ENCODE results near the gene NDRG3.
A peak's percentile ranks its signal among the peaks of the same experiment; 100 is the strongest.

The NDRG3 gene

DNA sequence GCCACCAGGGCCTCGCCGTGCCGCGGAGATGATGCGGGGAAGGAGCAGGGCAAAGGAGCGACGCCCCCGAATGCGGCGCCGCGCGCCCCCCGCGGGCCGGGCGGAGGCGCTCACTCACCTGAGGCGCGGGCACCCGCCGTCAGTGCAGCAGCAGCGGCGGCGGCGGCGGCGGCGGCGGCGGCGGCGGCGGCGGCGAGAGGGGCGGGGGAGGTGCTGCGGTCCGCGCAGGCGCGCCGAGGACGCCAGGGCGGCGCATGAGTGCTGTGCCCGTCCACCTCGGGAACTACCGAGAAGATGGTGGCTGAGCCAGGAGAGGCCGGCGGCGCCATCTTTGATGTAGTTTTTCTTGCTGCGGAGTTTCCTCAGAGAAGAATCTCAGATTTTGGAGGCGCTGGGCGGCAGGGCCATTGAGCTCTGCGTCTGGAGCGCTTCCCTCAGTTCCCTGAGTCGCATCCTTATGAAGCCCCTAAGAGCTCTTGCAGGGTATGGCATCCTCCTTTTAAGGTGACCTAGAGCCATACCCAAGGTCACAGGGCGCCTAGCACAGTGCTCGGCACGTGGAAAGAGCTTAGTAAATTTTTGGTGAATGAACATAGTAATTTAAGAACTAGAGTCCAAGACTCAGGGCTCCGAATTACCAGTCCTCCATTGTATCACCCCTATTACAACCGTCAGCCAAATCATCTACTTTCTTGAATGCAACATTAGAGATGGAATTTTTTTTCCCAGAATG is at the start of gene NDRG3:
Gene NDRG3 (minus strand): TSS at position 164 of the 733 bp plus-strand sequence. CDS start 24,355 bp downstream, outside the sequence.
- DNase-seq, result peak; percentile 90 to 97

DNA sequence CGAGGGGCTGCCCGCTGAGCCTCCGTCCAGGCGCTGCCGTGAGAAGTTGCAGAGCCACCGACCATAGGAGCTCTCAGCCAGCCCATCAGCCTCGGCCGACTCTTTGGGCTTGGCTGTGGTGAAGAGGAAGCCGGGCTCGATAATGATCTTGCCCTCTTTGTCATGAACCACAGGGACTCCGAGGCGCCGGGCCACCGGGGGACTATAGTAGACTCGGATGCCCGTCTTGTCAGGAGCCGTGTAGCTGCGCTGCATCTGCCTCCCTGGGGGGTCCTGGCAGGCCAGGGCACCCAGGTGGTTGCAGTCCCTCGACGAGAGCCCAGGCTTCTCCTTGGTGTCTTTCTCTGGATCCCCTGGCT is 48.2 kb upstream of the NDRG3 start:
- DNase-seq, result no peak

DNA sequence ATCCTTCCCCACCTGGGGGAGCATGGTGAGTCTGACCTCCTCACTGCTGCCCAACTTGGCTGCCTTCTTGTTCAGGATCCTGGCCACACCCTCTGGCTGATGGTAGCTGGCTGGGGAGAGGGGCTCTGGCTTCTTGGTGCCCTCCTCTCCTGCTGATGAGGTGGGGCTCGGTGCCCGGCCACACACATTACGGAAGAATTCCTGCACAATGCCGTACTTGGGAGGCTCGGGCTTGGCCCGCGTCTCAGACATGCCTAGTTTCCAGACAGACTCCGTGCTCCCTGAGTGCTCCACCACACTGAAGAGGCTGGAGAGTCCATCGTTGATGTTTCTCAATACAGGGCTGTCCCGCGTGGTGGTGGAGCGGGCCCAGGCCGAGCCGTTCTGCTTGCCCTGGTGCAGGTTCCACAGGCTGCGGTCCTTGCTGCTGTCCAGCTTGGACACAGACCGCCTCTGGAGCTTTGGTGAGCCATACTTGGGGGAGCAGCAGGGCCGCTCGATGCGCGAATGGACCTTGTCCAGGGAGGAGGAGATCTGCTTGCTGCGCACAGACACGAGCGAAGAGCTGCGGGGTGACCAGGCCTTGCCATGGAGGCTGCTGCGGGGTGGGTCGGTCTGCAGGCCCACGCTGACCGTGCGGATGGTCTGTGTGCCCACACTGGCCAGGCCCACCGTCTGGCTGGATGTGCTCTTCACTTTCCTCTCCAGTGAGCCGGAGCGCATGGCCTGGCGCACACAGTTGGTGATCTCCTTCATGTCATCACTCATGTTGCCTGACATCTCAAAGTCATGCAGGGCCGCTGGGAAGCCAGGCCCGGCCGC is 47.6 kb upstream of the NDRG3 start:
- DNase-seq, result no peak

DNA sequence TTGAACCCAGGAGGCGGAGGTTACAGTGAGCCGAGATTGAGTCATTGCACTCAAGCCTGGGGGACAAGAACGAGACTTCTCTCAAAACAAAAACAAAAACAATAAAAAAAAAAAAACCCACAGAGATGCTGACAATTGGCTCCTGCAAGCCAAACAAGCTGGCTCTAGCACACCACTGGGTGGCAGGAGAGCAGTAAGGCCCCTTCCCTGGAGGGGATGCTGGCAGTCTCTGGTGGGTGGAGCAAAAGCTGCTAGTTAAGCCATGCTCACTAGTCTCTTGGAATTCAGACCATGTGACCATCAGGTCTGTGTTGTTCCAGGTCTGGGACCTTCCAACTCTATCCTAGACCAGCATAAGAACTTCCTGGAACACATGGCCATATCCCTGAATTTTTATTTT is 46.5 kb upstream of the NDRG3 start:
- peak; percentile 52 to 60 for DNase-seq

DNA sequence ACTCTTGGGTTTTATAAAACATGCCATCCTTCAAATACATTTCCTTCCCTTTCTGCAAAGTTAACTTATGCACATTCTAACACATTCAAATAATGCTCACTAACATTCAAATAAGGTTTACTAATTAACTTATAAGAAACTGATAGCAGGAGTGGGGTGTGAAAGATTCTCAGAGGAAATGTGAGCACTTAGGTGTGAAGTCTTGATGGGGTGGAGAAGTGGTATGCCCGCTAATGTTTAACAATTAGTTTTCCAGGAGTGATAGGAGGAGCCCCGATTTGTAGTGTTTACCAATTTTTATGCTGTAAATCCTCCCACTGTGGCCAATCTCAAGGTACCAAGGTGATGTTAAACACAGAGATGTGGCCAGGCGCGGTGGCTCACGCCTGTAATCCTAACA is 46.0 kb upstream of the NDRG3 start:
- no peak for DNase-seq

DNA sequence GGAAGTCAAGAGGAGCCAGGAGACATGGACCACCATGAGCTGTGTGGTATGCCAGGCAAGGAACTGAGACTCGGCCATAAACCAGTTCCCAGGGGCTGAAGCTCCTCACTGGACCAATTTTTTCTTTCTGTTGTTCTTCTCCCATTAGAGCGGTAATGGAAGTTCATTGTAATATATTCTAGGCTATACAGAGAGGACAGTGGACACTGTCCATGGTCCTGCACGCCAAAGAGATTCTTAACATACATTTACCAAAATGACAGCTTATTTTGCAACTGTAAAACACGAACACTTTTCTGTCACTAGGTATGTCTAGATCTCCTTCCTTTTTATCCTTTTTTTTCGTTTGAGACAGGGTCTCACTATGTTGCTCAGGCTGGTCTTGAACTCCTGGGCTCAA is 40.8 kb upstream of the NDRG3 start:
- DNase-seq, result no peak

DNA sequence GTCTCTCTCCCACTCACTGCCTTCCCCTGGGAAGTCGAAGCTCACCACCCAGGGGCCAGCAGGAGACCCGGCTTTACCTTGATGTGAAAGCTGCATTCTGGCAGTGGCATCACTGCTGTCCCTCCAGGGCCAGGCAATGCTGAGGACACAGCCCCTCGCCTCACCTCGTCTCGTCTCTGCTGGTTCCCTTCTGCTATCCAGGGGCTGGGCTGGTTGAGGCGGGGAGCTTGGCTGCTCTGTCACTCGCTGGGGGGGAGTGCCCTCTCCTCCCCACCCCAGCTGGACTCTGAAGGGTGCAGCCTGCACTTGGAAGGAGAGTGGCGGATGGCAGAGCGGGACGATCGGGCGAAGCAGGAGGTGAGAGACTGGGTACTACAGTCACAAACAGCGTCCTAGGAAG is 40.4 kb upstream of the NDRG3 start:
- no peak for DNase-seq

DNA sequence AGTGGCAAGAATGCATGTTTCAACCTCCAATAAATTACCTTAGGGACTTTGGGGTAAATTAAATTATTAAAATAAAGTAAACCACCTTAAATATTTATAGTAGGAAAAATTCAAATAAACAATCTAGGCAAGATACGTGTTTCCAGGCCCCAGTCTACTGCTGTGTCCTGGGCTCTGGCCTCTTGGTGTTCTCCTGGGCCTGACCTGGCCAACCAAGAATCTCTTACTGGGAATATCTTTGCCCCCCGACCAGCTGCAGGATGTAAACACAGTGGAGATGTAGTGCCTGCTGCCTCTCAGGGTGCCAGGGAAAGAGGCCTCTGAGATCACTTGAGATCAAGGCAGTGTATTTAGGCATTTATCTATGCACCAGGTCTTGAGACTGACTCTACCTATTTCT is 39.4 kb upstream of the NDRG3 start:
- DNase-seq, result no peak

DNA sequence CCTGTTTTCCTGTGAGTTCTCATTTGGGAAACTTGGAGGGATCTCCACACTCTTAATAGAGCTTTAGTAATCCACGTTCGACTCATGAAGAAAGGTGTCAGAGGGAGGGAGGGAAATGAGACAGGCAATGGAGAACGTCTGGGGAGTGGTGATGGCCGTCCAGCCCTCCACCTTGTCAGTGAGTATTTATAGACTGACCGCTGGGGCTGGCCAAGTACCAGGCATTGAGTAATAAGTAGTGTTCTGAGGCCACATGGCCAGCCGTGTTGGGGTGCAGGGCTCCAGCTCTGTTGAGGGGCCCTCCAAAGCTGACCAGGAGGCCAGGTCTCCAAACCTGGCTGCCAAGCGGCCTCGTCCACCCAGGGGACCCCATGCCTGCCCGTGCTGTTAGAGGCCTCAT is 39.0 kb upstream of the NDRG3 start:
- no peak for DNase-seq

DNA sequence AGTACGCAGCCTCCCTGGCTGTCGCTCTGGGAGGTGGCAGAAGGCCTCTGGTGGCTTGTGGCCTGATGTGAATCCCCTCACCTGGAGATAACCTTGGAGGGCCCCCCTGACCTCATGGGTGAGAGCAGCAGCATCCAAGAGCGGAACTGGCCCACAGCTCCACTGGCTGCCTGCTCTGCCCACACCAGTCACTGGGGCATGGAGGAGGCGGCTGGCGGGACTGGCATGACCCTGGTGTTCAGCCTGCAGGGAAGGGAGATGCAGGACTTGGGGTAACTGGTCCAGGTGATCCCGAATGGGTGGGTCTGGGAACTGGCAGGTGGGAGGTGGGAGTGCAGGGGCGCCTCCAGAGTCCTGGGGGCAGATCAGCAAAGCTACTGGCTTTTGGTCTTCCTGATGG is 38.2 kb upstream of the NDRG3 start:
- no peak for DNase-seq

DNA sequence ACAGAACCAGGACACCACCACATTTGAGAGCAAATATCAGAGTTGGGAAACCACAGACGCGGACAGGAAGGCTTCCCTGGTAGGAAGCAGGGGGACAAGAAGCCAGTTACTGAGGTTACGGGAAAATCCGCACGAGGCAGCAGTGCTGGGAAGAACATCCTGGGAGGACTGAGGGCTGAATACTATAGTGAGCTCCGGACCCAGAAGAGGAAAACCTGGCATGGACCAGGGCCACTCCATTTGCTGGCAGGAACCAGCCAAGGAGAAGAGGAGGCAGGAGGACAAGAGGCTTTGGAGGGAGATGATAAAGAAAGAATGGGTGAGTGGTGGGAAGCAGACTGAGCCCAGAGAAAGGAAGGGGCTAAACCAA is 33.8 kb upstream of the NDRG3 start:
- no peak for DNase-seq

DNA sequence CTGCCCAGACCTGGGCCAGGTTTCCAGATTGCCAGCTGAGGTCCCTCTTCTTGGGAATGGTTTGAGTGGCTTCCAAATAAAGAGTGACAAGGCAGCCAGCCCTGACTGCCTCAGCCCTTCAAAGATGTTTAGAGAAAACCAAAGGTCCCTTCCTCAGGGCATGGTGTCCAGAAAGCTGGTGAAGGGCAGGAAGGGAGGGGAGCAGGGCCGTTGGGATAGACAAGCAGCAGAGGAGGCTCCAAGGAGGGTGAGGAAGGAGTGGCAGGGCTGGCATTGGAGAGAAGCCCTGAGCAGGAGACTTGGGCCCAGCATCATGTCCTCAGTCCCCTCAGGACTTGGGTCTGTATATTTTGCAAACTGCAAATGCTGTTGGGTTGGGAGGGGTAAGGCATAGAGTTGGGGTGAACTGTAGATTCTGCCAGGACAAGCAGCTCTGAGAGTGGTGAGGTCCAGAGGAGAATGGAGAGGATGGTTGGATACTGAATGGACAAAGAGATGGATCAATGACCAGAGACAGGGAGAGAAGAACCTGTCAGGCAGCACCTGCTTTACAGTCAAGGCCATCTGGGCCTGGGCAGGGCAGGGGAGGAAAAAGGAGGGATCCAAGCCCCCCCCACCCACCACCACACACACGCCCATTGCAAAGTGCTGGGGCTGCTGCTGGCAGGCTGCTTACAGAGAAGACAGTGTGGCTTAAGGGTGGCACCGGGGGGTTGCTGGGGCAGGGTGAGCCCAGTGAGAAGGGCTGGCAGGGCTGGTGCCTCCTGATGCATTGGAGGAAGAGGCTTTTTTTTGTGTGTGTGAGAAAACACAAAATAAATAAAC is 33.2 kb upstream of the NDRG3 start:
- no peak for DNase-seq

DNA sequence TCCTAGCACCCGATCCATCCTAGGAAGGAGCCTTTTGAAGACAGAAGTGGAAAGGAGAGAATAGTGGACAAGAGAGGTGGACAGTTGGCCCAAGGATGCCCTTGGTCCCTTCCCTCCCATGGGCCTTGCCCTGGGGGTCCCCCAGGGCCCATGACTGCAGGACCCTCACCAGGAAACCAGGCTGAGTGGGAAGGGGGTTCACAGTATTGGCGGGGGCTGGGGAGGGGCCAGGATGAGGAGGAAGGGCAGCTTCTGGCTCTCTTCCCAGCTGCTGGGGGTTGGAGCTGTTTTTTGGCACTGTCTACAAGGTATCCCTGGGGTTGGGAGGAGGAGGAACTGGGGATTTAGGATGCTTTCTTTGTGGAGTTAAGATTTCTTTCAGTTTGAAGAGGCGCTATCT is 31.7 kb upstream of the NDRG3 start:
- DNase-seq, result no peak

DNA sequence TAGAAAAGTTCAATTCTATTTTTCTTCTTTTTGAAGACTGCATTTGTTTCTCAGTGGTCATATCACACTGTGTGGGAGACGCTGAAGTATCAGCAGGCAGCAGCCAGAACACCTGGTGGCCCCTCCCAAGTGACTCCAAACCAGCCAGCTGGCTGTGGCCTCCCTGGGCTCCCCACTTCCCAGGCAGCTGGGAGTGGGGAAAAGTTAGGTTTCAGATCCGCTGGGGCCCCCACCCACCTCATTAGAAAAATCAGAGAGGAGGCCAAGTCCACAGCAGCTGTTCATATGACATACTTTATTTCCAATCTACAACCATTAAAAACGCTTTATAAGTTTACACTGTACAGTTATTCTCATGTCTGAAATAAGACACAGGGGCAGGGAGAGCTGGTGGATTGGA is 31.3 kb upstream of the NDRG3 start:
- no peak for DNase-seq

DNA sequence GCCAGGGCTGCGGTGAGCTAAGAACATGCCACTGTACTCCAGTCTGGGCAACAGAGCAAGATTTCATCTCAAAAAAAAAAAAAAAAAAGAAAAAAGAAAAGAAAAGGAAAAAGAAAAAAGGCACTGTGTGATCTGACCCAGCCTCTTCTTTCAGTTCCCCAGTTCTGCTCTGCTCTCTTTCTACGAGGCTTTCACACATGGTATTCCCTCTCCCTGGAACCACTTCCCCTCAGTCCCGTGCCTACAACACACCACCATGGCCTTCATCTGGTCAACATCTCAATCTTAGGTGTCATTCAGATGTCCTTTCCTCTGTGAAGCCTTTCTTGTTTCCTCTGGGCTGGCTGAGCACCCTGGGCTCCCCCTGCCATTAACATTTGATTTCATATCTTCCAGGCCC is 29.9 kb upstream of the NDRG3 start:
- no peak for DNase-seq

DNA sequence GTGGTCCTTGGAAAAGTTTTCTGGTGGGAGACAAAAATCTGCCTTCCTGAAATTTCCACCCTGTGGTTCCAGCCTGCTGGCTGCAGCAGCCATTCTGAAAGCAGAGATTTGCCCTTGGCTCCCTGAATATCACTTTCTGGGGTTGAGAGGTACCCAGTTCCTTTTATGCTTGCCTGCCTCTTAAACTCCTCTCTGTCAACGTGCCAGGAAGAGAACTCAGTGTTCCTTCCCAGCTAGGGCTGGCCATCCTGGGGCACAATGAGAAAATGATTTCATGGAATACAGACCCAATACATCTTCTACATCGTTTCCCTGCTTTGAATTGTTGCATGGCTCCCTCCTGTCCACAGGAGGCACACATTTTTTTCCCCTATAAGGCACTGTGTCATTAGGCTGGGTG is 29.3 kb upstream of the NDRG3 start:
- no peak for DNase-seq

DNA sequence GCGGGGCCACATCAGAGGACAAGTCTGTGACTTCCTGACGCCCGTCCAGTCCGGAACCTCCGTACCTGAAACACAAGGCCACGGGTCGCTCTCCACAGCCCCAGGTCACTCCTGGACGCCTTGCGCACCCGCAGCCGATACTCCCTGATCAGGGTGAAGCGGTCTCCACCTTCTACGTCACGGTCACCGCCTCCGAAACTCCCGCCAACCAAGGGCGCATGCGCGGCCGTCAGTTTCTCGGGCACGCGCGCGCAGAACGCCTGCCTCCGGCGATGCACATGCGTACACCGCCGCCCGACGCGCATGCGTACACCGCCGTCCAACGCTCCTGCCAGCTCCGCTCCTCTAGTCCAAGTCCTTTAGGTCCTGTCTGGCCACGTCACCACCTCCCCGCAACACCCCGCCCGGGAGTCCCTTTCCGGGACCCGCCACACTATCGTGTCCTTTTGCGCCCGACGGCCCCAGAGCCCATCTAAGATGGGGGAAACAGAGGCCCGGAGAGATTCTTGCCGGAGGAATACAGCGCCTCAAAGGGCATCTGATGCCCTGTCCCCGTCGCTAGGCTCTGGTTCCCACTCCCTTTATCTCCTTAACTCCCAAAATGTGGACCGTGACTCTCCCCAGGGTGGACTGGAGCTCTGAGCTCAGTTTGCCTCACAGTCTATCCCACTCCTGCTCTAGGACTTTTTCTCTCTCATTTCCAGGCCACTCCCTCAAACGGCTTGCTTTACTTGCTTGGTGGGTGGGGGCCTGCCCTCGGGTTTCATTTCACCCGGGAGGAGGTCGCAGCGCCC is 27.9 kb upstream of the NDRG3 start, which contains the start of gene DSN1:
Gene DSN1 (minus strand): TSS at position 167 of the 794 bp plus-strand sequence. CDS start 2,305 bp downstream, outside the sequence.
- DNase-seq, result peak; percentile 94 to 98

DNA sequence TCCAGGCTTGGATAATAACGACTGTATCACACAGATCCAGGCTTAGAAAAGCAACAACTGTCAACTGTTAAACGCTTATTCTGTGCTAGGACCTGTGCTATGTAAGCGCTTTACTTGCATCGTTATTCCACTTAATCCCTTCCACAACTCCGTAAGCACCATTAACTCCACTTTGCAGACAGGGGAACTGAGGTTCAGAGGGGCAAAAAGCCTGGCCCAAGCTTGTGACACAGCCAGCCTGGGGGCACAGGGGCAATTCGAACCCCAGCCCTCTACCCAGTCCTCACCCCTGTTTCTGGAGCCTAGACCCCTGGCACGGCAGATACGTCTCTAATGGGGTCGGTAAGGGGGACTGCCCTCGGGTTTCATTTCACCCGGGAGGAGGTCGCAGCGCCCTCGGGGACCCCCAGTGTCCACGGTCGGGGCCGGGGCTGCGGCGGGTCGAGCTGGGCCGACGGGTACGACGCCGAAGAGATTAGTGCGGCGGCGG is 27.3 kb upstream of the NDRG3 start:
- DNase-seq, result peak in 1 of 2 experiments; percentile 32

DNA sequence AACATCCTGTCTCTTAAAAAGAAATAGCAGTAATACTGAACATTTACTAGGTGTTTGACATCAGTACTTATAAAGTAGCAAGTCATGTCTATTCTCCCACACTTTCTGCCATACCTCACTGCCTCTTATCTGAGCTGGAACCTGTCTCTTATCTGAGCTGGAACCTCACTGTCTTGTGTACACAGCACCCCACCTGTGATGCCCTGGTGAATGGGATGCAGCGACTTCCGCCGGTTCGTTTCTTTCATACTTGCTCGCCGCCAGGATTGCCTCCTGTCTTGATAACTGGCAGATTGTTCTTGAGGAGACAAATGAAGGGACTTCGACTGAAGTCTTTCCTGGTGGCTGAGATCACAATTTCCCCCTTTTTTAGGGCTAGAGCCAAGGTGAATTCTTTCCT is 24.8 kb upstream of the NDRG3 start:
- no peak for DNase-seq

DNA sequence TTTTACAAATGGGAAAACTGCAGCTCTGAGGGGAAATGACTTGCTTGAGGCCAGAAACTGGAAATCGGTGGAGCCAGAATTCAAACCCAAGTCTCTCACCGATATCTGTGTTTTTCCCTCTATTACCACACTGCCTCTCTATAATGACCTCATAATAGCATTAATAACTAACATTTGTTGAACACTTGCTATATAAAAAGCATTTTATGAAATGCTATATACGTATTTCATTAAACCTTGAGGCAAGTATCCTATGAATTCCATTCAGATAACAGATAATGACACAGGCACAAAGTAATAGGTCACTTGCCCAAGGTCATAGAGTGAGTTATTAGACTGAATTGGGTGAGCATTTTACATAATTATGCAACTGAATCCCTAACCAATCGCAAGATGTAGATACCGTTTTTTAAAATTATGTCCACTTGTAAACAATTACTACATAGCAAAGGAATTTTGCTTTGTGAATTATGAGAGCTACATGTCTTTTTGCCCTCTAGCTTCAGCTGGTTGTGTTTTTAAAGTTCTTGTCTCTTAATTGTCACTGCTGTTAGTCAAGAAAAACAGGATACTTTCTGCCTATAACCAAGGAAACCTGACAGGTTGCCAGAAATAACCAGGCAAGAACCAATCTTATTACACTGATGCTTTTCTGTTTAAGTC is 23.0 kb upstream of the NDRG3 start:
- no peak for DNase-seq

DNA sequence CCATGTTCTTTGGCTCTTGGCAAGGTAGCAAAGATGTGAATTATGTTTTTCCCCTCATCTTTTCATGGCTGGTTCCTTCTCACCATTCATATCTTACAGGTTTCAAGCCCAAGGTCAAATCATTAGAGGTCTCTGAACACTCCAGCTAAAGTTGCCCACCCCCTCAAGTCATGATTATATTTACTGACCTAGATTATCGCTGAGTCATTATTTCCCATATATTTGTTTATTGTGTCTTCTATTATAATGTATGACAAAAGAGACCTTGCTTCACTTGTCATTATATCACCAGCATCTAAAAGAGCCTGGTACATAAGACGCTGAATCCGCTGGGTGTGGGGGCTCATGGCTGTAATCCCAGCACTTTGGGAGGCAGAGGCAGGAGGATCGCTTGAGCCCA is 15.2 kb upstream of the NDRG3 start:
- DNase-seq, result no peak

DNA sequence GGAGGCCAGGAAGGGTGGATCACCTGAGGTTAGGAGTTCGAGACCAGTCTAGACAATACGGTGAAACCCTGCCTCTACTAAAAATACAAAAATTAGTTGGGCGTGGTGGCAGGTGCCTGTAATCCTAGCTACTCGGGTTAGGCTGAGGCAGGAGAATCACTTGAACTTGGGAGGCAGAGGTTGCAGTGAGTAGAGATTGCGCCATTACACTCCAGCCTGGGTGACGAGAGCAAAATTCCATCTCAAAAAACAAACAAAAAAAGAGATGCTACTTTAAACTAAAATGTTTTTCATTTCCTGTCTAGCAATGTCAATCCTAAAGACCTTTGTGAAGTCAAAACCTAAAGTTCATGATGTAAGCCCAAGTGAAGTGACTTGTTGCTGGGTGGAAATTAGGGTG is 14.8 kb upstream of the NDRG3 start:
- DNase-seq, result no peak

All from NCI-H524 (cell line).